HepG2 (cell line): ENCODE results near the gene PLIN5. TPM values are rescaled to one million over a fixed set of nuclear protein-coding genes. Genes with fewer than 3 reads are reported as not detected.

ENCODE experiments used
- CENPT ChIP-seq: sonication (generic); formaldehyde crosslinking; IDR thresholded peaks from 2 replicates; pipeline ENCODE4 v1.8.0; 2022; ENCODE audit warnings: low read depth, mild to moderate bottlenecking, moderate library complexity, missing genetic modification reagents
- HES4 ChIP-seq: sonication (generic); formaldehyde crosslinking; IDR thresholded peaks from 2 replicates; pipeline ENCODE4 v1.9.0; 2021; ENCODE audit warnings: mild to moderate bottlenecking, missing genetic modification reagents, borderline replicate concordance
- HMG20B ChIP-seq: conservative IDR thresholded peaks from 2 replicates; pipeline ENCODE4 v1.6.1; 2016; ENCODE audit warnings: missing genetic modification reagents, missing compliant biosample characterization
- LCORL ChIP-seq, 2 experiments: fragments of 450-650 bp in 1 of 2; sonication (generic) in 1 of 2; formaldehyde crosslinking in 1 of 2; IDR thresholded peaks; 2 replicates each; pipeline versions ENCODE4 v1.5.0 to v1.6.1; 2017 to 2020; ENCODE audit warnings: antibody characterized with exemption in 1 of 2, missing genetic modification reagents in 1 of 2
- NFE2L1 ChIP-seq: sonication (generic); formaldehyde crosslinking; IDR thresholded peaks from 2 replicates; pipeline ENCODE4 v1.4.0; 2020; ENCODE audit warnings: missing genetic modification reagents, mild to moderate bottlenecking, borderline replicate concordance
- NR2C2 ChIP-seq: sonication (generic); formaldehyde crosslinking; IDR thresholded peaks from 2 replicates; pipeline ENCODE4 v1.4.0; 2020; ENCODE audit warnings: missing genetic modification reagents, mild to moderate bottlenecking, moderate library complexity, borderline replicate concordance
- POLR2G ChIP-seq: fragments of 200-400 bp; formaldehyde crosslinking; IDR thresholded peaks from 2 replicates; pipeline ENCODE4 v1.6.1; 2018; ENCODE audit warnings: mild to moderate bottlenecking, low read depth, low read length, moderate library complexity
- RAD51 ChIP-seq: fragments of 450-650 bp; IDR thresholded peaks from 2 replicates; pipeline ENCODE4 v1.6.1; 2016; ENCODE audit warnings: borderline replicate concordance
- TMF1 ChIP-seq: sonication (generic); formaldehyde crosslinking; IDR thresholded peaks from 2 replicates; pipeline ENCODE4 v1.8.1; 2022; ENCODE audit warnings: low read depth, missing genetic modification reagents
- YEATS4 ChIP-seq: sonication (generic); formaldehyde crosslinking; IDR thresholded peaks from 2 replicates; pipeline ENCODE4 v1.4.0; 2020; ENCODE audit warnings: missing genetic modification reagents, borderline replicate concordance
- ZFP90 ChIP-seq: sonication (generic); formaldehyde crosslinking; IDR thresholded peaks from 2 replicates; pipeline ENCODE4 v1.8.0; 2022; ENCODE audit warnings: missing genetic modification reagents, mild to moderate bottlenecking, inconsistent platforms, borderline replicate concordance
- ZNF20 ChIP-seq: sonication (generic); formaldehyde crosslinking; IDR thresholded peaks from 2 replicates; pipeline ENCODE4 v1.4.0; 2020; ENCODE audit warnings: mild to moderate bottlenecking, moderate library complexity, missing genetic modification reagents
- ZNF343 ChIP-seq: sonication (generic); formaldehyde crosslinking; IDR thresholded peaks from 2 replicates; pipeline ENCODE4 v1.4.0; 2020; ENCODE audit warnings: mild to moderate bottlenecking, missing genetic modification reagents
- ZNF350 ChIP-seq: sonication (generic); formaldehyde crosslinking; IDR thresholded peaks from 2 replicates; pipeline ENCODE4 v1.4.0; 2020; ENCODE audit warnings: mild to moderate bottlenecking, low read depth, missing genetic modification reagents, borderline replicate concordance
- polyA plus RNA-seq, 8 experiments: library from polyadenylated mRNA; depleted of rRNA in 3 of 8; stranded (reverse) in 7 of 8; unstranded in 1 of 8; fragments of >200 nt; fragmentation: Illumina TruSeq in 4 of 8; extraction: Trizol in 4 of 8; gene quantifications; 2 replicates each; pipeline versions ENCODE4 v1.2.1 to v1.2.3, GENCODE V29; 2011 to 2016; ENCODE audit warnings: low read depth in 4 of 8, missing spikeins in 1 of 8, mixed read lengths in 1 of 8; ENCODE audit not compliant: insufficient read depth in 1 of 8
- total RNA-seq, 5 experiments: library from RNA; depleted of rRNA; stranded (reverse); fragments of >200 nt; fragmentation: Illumina TruSeq; extraction: Trizol; gene quantifications; 2 replicates each; pipeline ENCODE4 v1.2.3, GENCODE V29; 2016; ENCODE audit warnings: low read depth in 1 of 5
- TF ChIP-seq, protein P1 (sequence below), 2 experiments: sonication (generic) in 1 of 2; formaldehyde crosslinking in 1 of 2; IDR thresholded peaks; 2 replicates each; pipeline versions ENCODE4 v1.5.1 to v1.6.1; 2011 to 2020; ENCODE audit warnings: borderline replicate concordance in 1 of 2, low read depth in 1 of 2, low read length in 1 of 2, mild to moderate bottlenecking in 1 of 2, missing genetic modification reagents in 1 of 2, moderate library complexity in 1 of 2
- TF ChIP-seq, protein P2 (sequence below): IDR thresholded peaks from 2 replicates; pipeline ENCODE4 v1.6.1; 2016; ENCODE audit warnings: control low read depth
- TF ChIP-seq, protein P3 (sequence below): IDR thresholded peaks from 2 replicates; pipeline ENCODE4 v1.6.1; 2012; ENCODE audit warnings: low read length, improper control_type of control experiment
- TF ChIP-seq, protein P4 (sequence below): sonication (generic); formaldehyde crosslinking; IDR thresholded peaks from 2 replicates; pipeline ENCODE4 v1.4.0; 2020; ENCODE audit warnings: missing genetic modification reagents, borderline replicate concordance

The PLIN5 gene
- total and polyA plus RNA-seq, 2 of the 13 experiments (the other 11 are each of a cell fraction or from before 2014, with no cell fraction given) = 1.8 to 4.8 TPM

DNA sequence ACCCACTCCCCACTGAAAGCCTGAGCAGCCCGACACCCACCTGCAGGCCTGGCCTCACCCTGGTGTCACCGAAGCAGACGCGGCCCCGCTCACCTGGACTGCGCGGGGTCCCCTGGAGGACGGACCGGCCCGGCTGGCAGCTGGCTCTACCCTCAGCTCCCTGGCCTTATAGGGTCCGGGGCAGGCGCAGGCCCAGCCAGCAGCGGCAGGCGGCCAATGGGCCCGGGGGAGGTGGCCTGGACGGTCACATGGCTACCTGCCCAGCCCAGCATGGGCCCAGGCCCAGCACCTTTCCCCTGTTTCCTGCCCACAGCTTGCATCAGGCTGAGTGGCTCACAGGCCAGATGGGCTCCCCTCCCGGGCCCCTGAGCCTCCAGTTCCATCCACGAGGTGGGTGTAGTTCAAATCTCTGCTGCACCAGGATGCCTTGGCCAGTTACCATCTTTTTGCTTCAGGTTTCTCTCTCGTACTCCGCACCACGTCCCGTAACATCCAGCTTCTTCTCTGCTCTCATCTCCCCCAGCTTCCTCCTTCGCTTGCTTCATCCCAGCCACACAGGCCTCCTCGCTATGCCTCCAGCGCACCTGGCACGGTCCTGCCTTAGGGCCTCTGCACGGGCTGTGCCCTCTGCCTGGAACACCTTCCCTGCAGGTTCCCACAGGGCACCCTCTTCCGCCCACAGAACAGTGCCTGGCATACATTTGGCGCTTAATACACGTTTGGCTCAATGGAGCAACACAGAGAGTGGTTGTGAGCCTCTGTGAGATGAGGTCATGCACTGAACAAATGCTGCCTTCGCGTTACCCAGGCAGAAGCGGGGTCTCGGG is 16.5 kb downstream of the PLIN5 start, which contains the start of gene PLIN4 (continued):
- TF ChIP-seq RAD51 = peak; percentile 33; the same call in 1 of the 2 replicates
- TF ChIP-seq LCORL (IDR thresholded peaks at IDR 0.05) = no peak
- 0 out of 2 replicates have a peak, but pooled peaks have one; percentile 38 for TF ChIP-seq LCORL (CRISPR knock-in tag; IDR thresholded peaks at IDR 0.05)
- no peak for TF ChIP-seq HMG20B
- TF ChIP-seq, protein P1, sequence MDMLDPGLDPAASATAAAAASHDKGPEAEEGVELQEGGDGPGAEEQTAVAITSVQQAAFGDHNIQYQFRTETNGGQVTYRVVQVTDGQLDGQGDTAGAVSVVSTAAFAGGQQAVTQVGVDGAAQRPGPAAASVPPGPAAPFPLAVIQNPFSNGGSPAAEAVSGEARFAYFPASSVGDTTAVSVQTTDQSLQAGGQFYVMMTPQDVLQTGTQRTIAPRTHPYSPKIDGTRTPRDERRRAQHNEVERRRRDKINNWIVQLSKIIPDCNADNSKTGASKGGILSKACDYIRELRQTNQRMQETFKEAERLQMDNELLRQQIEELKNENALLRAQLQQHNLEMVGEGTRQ (IDR thresholded peaks at IDR 0.05; ENCODE audit: low read depth, low read length) = peak; percentile 61
- TF ChIP-seq, protein P1 (CRISPR knock-in tag; IDR thresholded peaks at IDR 0.05; ENCODE audit: borderline replicate concordance) = peak; percentile 66; the same call in 1 of the 2 replicates
- TF ChIP-seq TMF1 = no peak
- TF ChIP-seq, protein P2, sequence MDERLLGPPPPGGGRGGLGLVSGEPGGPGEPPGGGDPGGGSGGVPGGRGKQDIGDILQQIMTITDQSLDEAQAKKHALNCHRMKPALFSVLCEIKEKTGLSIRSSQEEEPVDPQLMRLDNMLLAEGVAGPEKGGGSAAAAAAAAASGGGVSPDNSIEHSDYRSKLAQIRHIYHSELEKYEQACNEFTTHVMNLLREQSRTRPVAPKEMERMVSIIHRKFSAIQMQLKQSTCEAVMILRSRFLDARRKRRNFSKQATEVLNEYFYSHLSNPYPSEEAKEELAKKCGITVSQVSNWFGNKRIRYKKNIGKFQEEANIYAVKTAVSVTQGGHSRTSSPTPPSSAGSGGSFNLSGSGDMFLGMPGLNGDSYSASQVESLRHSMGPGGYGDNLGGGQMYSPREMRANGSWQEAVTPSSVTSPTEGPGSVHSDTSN (CRISPR knock-in tag) = no peak
- peak; percentile 62 for TF ChIP-seq POLR2G
- TF ChIP-seq YEATS4 (CRISPR knock-in tag) = 0 out of 2 replicates have a peak, but pooled peaks have one; percentile 26
- peak; percentile 85; the same call in 1 of the 2 replicates for TF ChIP-seq CENPT (CRISPR knock-in tag)
- TF ChIP-seq, protein P3, sequence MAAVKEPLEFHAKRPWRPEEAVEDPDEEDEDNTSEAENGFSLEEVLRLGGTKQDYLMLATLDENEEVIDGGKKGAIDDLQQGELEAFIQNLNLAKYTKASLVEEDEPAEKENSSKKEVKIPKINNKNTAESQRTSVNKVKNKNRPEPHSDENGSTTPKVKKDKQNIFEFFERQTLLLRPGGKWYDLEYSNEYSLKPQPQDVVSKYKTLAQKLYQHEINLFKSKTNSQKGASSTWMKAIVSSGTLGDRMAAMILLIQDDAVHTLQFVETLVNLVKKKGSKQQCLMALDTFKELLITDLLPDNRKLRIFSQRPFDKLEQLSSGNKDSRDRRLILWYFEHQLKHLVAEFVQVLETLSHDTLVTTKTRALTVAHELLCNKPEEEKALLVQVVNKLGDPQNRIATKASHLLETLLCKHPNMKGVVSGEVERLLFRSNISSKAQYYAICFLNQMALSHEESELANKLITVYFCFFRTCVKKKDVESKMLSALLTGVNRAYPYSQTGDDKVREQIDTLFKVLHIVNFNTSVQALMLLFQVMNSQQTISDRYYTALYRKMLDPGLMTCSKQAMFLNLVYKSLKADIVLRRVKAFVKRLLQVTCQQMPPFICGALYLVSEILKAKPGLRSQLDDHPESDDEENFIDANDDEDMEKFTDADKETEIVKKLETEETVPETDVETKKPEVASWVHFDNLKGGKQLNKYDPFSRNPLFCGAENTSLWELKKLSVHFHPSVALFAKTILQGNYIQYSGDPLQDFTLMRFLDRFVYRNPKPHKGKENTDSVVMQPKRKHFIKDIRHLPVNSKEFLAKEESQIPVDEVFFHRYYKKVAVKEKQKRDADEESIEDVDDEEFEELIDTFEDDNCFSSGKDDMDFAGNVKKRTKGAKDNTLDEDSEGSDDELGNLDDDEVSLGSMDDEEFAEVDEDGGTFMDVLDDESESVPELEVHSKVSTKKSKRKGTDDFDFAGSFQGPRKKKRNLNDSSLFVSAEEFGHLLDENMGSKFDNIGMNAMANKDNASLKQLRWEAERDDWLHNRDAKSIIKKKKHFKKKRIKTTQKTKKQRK = no peak
- no peak for TF ChIP-seq ZNF343 (CRISPR knock-in tag)
- TF ChIP-seq ZNF20 = no peak
- peak; percentile 29 for TF ChIP-seq ZNF350 (CRISPR knock-in tag)
- TF ChIP-seq, protein P4, sequence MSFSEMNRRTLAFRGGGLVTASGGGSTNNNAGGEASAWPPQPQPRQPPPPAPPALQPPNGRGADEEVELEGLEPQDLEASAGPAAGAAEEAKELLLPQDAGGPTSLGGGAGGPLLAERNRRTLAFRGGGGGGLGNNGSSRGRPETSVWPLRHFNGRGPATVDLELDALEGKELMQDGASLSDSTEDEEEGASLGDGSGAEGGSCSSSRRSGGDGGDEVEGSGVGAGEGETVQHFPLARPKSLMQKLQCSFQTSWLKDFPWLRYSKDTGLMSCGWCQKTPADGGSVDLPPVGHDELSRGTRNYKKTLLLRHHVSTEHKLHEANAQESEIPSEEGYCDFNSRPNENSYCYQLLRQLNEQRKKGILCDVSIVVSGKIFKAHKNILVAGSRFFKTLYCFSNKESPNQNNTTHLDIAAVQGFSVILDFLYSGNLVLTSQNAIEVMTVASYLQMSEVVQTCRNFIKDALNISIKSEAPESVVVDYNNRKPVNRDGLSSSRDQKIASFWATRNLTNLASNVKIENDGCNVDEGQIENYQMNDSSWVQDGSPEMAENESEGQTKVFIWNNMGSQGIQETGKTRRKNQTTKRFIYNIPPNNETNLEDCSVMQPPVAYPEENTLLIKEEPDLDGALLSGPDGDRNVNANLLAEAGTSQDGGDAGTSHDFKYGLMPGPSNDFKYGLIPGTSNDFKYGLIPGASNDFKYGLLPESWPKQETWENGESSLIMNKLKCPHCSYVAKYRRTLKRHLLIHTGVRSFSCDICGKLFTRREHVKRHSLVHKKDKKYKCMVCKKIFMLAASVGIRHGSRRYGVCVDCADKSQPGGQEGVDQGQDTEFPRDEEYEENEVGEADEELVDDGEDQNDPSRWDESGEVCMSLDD = no peak
- TF ChIP-seq NR2C2 (CRISPR knock-in tag) = no peak
- TF ChIP-seq HES4 = no peak
- no peak for TF ChIP-seq ZFP90 (CRISPR knock-in tag)
- TF ChIP-seq NFE2L1 = 0 out of 2 replicates have a peak, but pooled peaks have one; percentile 30
